Measurements from ENCODE around the gene NPM3.

The NPM3 gene

GRCh38 chr10:101758858-101759257, 24.4 kb downstream of the NPM3 start:
- DNase-seq (ENCODE audit: low read depth) = no peak

- DNase-seq (ENCODE audit: low read depth) = no peak
These were observed 31.0 kb downstream of the NPM3 start for GRCh38 chr10:101752241-101752640.

GRCh38 chr10:101749047-101750016, 33.9 kb downstream of the NPM3 start:
- no peak for DNase-seq (ENCODE audit: low read depth)

- no peak for DNase-seq (ENCODE audit: low read depth)
These were observed 34.8 kb downstream of the NPM3 start for GRCh38 chr10:101748496-101748895.

- no peak for DNase-seq (ENCODE audit: low read depth)
These were observed 38.1 kb downstream of the NPM3 start for GRCh38 chr10:101745074-101745696.

GRCh38 chr10:101744267-101744666, 39.0 kb downstream of the NPM3 start:
- DNase-seq (ENCODE audit: low read depth) = no peak

- DNase-seq (ENCODE audit: low read depth) = no peak
These were observed 41.3 kb downstream of the NPM3 start for GRCh38 chr10:101741938-101742337.

GRCh38 chr10:101736666-101737065, 46.6 kb downstream of the NPM3 start:
- no peak for DNase-seq (ENCODE audit: low read depth)

GRCh38 chr10:101732096-101732495, 51.1 kb downstream of the NPM3 start:
- DNase-seq (ENCODE audit: low read depth) = no peak

Measured in activated T-helper 9 cell treated with anti-CD3 and anti-CD28 coated beads, Interleukin-2, amount 50 U/mL, for 16 hours (primary cell).